GM18951 (cell line): ENCODE results near the gene ASTN2.

Source experiments
- POLR2A ChIP-seq: IDR thresholded peaks from 4 replicates; pipeline ENCODE4 v1.6.1; 2011; ENCODE audit warnings: mild to moderate bottlenecking; ENCODE audit not compliant: insufficient read length, insufficient read depth; ENCODE audit errors: extremely low read depth
- in situ Hi-C: fragments of 300-500 bp; cut with MboI; formaldehyde crosslinking; loops from one replicate; pipeline ENCODE4 v1.12.0; 2022; ENCODE audit warnings: low sequenced_read_pairs, mixed read lengths, inconsistent platforms; ENCODE audit not compliant: unreplicated experiment

Gene ASTN2

GRCh38 chr9:116394894-116395698 lies 1019.8 kb downstream of the ASTN2 start:
- no peak for TF ChIP-seq POLR2A
- in situ Hi-C loops = no loop called here

- TF ChIP-seq POLR2A = no peak
- in situ Hi-C loops = no loop called here
Observed at GRCh38 chr9:116394070-116394469, 1020.8 kb downstream of the ASTN2 start.

DNA sequence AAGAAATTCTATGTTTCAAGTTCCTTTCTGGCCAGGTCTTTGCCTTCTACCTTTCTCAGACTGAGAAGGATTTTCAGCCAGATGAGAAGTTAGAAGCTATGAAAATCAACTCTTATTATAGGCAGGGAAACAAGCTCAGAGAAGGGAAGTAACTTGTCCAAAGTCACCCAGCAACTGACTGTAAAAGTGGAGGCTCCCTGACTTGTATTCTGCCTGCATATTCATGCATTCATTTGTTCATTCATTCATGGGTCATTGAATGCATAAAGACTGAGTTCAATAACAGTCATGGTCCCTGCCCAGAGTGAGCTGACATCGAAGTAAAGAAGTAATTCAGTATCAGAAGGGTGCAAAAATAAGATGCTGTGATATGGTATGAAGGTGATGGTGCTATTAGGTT lies 1021.7 kb downstream of the ASTN2 start:
- no peak for TF ChIP-seq POLR2A

DNA sequence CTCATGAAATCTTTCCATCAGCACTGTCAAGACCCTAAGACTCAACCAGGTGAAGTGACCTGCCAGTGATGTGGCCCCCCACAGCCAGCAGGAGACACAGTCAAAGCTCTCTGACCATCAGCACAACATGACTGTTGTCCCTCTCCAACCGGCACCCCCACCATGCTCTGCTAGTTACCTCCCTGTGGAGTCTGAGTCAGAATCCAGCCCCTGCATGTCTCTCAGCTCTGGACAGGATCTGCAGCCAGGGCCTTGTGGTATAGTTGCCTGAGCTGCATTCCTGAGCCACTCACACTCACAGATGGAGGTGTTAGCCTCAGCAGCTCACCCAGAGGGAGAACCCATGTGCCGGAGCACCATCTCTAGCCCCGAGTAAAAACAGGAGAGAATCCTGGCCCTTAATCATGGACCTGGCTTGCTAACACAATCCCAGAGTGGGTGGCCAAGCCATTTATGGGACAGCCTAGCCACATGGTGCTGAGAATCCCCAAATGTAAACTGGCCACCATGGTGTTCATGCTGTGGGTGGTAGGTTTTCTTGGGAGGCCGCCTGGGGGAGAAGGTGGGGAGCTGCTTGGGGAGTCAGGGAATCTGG lies 1023.5 kb downstream of the ASTN2 start:
- TF ChIP-seq POLR2A = no peak
- in situ Hi-C loops = no loop called here

More for the DNA sequence above, 1021.7 kb downstream of the ASTN2 start:
- in situ Hi-C loops = no loop called here

- in situ Hi-C loops = no loop called here
- no peak for TF ChIP-seq POLR2A
Observed at GRCh38 chr9:116390303-116391228, 1024.3 kb downstream of the ASTN2 start.

- in situ Hi-C loops = no loop called here
- TF ChIP-seq POLR2A = no peak
Observed at GRCh38 chr9:116389541-116390302, 1025.1 kb downstream of the ASTN2 start.

DNA sequence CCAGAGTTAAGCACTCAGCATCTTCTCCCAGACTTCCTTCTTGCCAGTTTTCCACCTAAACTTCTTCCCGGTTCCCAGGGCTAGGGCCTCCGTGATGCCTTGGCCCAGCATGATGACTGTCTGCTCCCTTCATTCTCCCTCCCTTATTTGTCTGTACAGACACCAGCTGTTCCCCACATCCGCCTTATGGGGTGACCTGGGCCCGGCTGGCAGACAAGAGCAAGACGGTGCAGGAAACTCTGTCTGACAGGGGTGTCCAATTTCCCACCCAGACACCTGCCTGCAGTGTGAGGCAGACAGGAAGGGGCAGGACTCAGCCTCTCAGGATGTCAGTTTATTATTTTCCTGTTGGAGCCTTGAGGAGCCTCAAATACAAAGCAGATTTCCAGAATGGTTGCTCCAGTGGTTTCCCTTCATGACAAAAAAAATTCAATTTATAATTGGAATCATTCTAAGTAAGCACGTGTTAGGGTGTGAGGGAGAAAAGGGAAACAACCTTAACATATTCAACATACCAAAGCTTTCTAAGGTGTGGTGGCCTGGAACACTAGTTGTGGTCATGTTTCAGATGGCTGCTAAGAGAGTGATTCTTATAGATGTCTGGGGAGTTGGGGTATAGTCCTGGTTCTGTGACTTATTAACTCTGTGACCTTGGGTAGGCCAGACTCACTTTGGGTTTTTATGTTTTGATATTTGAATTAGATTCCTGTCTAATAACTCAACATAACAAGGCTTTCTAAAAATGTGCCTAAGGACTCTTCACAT lies 1026.7 kb downstream of the ASTN2 start:
- in situ Hi-C loops = no loop called here
- TF ChIP-seq POLR2A = no peak

GRCh38 chr9:116383936-116384335 lies 1030.9 kb downstream of the ASTN2 start:
- no peak for TF ChIP-seq POLR2A

DNA sequence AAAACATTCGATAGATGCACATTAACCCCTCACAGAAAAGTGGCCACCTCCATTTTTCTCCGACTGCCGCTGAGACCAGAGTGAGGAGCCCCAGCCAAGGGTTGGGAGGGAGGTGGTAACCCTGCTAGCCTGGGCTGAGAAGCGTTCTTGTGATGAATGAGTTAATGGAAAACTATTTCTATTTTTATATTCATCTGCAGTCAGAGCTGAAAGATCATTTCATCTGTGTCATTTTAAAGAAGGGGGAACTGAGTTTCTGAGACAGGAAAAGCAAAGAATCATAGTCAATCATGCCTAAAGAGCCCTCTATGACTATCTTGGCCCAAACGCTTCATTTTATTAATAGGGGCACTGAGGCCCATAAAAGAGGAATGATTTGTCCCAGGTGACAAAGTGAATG lies 1031.7 kb downstream of the ASTN2 start:
- TF ChIP-seq POLR2A = no peak
- in situ Hi-C loops = no loop called here

More at GRCh38 chr9:116383936-116384335, 1030.9 kb downstream of the ASTN2 start:
- in situ Hi-C loops = no loop called here

DNA sequence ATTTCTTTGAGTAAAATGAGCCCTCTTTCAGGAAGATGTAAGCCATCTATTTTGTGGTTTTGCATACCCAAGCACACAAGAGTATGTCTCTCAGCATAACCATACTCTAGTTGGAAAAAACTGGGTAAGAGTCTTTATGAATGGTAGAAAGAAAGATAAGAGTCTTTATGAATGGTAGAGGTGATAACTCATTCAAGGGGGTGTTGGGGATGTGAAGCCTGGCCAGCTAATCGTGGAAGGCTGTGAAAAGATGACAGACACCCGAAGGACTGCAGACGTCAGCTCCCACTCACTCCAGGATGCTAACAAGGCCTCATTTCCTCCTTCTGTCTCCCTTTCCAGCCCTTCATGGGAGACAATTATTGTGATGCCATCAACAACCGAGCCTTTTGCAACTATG lies 1032.8 kb downstream of the ASTN2 start:
- no peak for TF ChIP-seq POLR2A
- in situ Hi-C loops = no loop called here

- in situ Hi-C loops = no loop called here
- no peak for TF ChIP-seq POLR2A
Observed at GRCh38 chr9:116381350-116381749, 1033.5 kb downstream of the ASTN2 start.

GRCh38 chr9:116380496-116380995 lies 1034.3 kb downstream of the ASTN2 start:
- in situ Hi-C loops = no loop called here
- no peak for TF ChIP-seq POLR2A
